H1 (cell line): ENCODE data around the gene APOA4. TPM values are rescaled to one million over a fixed set of nuclear protein-coding genes. Genes with fewer than 3 reads are reported as not detected.

Experiments
- CTCF ChIA-PET: fragments of 300-600 bp; sonication (Branson Sonifier 250); formaldehyde crosslinking; loops from one replicate; lab custom pipeline; 2021; ENCODE audit not compliant: partially characterized antibody; lab: Charles Lee
- POLR2A ChIA-PET: fragments of 300-600 bp; sonication (Branson Sonifier 250); formaldehyde crosslinking; loops from one replicate; lab custom pipeline; 2021; ENCODE audit warnings: inconsistent platforms; ENCODE audit not compliant: partially characterized antibody; lab: Charles Lee
- DNase-seq, 2 experiments: peaks; one replicate each; pipeline versions ENCODE4 v3.0.0 to v3.0.0-alpha.2; 2010 to 2022; ENCODE audit warnings: low spot score in 2 of 2, low read depth in 1 of 2, mixed read lengths in 1 of 2
- FAIRE-seq: peaks from 2 replicates; lab custom pipeline; 2011; peaks lifted over from hg19 to GRCh38; lab: Jason Lieb, UNC
- H2AFZ ChIP-seq: 2 replicates; pipeline ENCODE4 v1.8.1; 2012; ENCODE audit warnings: low read length, inconsistent platforms
- H2AK5ac ChIP-seq: 2 replicates; pipeline ENCODE4 v1.6.1; 2013; ENCODE audit warnings: low read depth, low read length
- H2BK120ac ChIP-seq: replicated peaks from 2 replicates; pipeline ENCODE3; 2013; ENCODE audit warnings: low read depth, low read length, inconsistent platforms
- H2BK12ac ChIP-seq: 2 replicates; pipeline ENCODE4 v1.6.1; 2013; ENCODE audit warnings: low read depth, low read length
- H2BK15ac ChIP-seq: 2 replicates; pipeline ENCODE4 v1.6.1; 2013; ENCODE audit warnings: low read length
- H2BK20ac ChIP-seq: 2 replicates; pipeline ENCODE4 v1.6.1; 2013; ENCODE audit warnings: low read length
- H2BK5ac ChIP-seq: 2 replicates; pipeline ENCODE4 v1.6.1; 2013; ENCODE audit warnings: low read depth, low read length
- H3K14ac ChIP-seq: 2 replicates; pipeline ENCODE4 v1.6.1; 2013; ENCODE audit warnings: inconsistent platforms; ENCODE audit not compliant: insufficient read length
- H3K18ac ChIP-seq: 2 replicates; pipeline ENCODE4 v1.6.1; 2013; ENCODE audit warnings: low read length; ENCODE audit errors: extremely low read depth
- H3K23ac ChIP-seq: 2 replicates; pipeline ENCODE4 v1.6.1; 2013; ENCODE audit warnings: inconsistent platforms; ENCODE audit not compliant: insufficient read length
- H3K23me2 ChIP-seq: 2 replicates; pipeline ENCODE4 v1.6.1; 2013; ENCODE audit warnings: low read depth, low read length
- H3K27ac ChIP-seq: 2 replicates; pipeline ENCODE4 v1.6.1; 2011; ENCODE audit warnings: low read depth, low read length, inconsistent platforms
- H3K27me3 ChIP-seq, 4 experiments: replicated peaks in 1 of 4; 1 replicate in 1 of 4; 2 replicates in 3 of 4; pipeline versions ENCODE4 v1.6.1 to v1.8.1; 2011 to 2013; ENCODE audit warnings: low read length in 3 of 4, mild to moderate bottlenecking in 3 of 4, inconsistent platforms in 2 of 4, mixed read lengths in 2 of 4, moderate library complexity in 1 of 4; ENCODE audit not compliant: control insufficient read depth in 3 of 4, insufficient read depth in 3 of 4; ENCODE audit errors: extremely low read depth in 1 of 4
- H3K36me3 ChIP-seq, 4 experiments: 2 replicates each; pipeline versions ENCODE4 v1.6.1 to v1.8.1; 2011 to 2013; ENCODE audit warnings: mild to moderate bottlenecking in 4 of 4, low read length in 3 of 4, moderate library complexity in 2 of 4, control low read depth in 1 of 4, inconsistent platforms in 1 of 4; ENCODE audit not compliant: insufficient read depth in 4 of 4, control insufficient read depth in 2 of 4
- H3K4ac ChIP-seq: replicated peaks from 2 replicates; pipeline ENCODE3; 2013; ENCODE audit warnings: low read length, low read depth, mixed read lengths, inconsistent platforms; ENCODE audit not compliant: insufficient read length
- H3K4me1 ChIP-seq, 4 experiments: replicated peaks in 1 of 4; 1 replicate in 1 of 4; 2 replicates in 3 of 4; pipeline versions ENCODE4 v1.6.1 to v1.8.1; 2011 to 2013; ENCODE audit warnings: low read length in 3 of 4, inconsistent platforms in 2 of 4, mixed read lengths in 1 of 4; ENCODE audit not compliant: insufficient read depth in 4 of 4, control insufficient read depth in 3 of 4
- H3K4me2 ChIP-seq, 2 experiments: 2 replicates each; pipeline versions ENCODE4 v1.6.1 to v1.8.1; 2011 to 2013; ENCODE audit warnings: low read depth in 2 of 2, low read length in 2 of 2, control low read depth in 1 of 2, inconsistent platforms in 1 of 2, mild to moderate bottlenecking in 1 of 2; ENCODE audit not compliant: insufficient read depth in 1 of 2
- H3K4me3 ChIP-seq, 4 experiments: fragments of 200-600, 300-600 bp in 1 of 4; sonication (generic), shearing (Covaris generic), sonication (Bioruptor Twin) in 1 of 4; 2 replicates each; pipeline versions ENCODE4 v1.5.1 to v1.8.1; 2011 to 2016; ENCODE audit warnings: low read length in 4 of 4, low read depth in 3 of 4, control low read depth in 2 of 4, inconsistent platforms in 2 of 4, mild to moderate bottlenecking in 2 of 4, mixed read lengths in 1 of 4, moderate library complexity in 1 of 4; ENCODE audit not compliant: insufficient read depth in 2 of 4; ENCODE audit errors: extremely low read depth in 1 of 4
- H3K56ac ChIP-seq: replicated peaks from 2 replicates; pipeline ENCODE3; 2013; ENCODE audit warnings: low read depth, mild to moderate bottlenecking, mixed read lengths, low read length, inconsistent platforms; ENCODE audit not compliant: insufficient read length
- H3K79me1 ChIP-seq: 2 replicates; pipeline ENCODE4 v1.6.1; 2013; ENCODE audit warnings: low read depth, low read length, control low read depth
- H3K79me2 ChIP-seq, 2 experiments: 2 replicates each; pipeline versions ENCODE4 v1.6.1 to v1.8.1; 2012 to 2013; ENCODE audit warnings: low read length in 2 of 2, mild to moderate bottlenecking in 2 of 2, inconsistent platforms in 1 of 2; ENCODE audit not compliant: insufficient read depth in 2 of 2, control insufficient read depth in 1 of 2
- H3K9ac ChIP-seq, 4 experiments: replicated peaks in 1 of 4; 1 replicate in 1 of 4; 2 replicates in 3 of 4; pipeline versions ENCODE4 v1.6.1 to v1.8.1; 2011 to 2013; ENCODE audit warnings: low read depth in 3 of 4, low read length in 3 of 4, control low read depth in 2 of 4, mild to moderate bottlenecking in 2 of 4, moderate library complexity in 2 of 4, inconsistent platforms in 1 of 4; ENCODE audit errors: extremely low read depth in 1 of 4
- H3K9me3 ChIP-seq, 2 experiments: 2 replicates each; pipeline versions ENCODE4 v1.6.1 to v1.8.1; 2012 to 2013; ENCODE audit warnings: mild to moderate bottlenecking in 2 of 2, moderate library complexity in 2 of 2, control low read depth in 1 of 2, inconsistent platforms in 1 of 2, low read depth in 1 of 2, low read length in 1 of 2, mixed read lengths in 1 of 2; ENCODE audit not compliant: insufficient read depth in 2 of 2
- H4K20me1 ChIP-seq, 2 experiments: replicated peaks in 1 of 2; 2 replicates each; pipeline versions ENCODE3 to v1.8.1; 2011 to 2013; ENCODE audit warnings: inconsistent platforms in 2 of 2, low read length in 2 of 2, mild to moderate bottlenecking in 1 of 2; ENCODE audit not compliant: insufficient read depth in 2 of 2, control insufficient read depth in 1 of 2
- H4K5ac ChIP-seq: 2 replicates; pipeline ENCODE4 v1.6.1; 2013; ENCODE audit warnings: low read length, low read depth, mixed read lengths, inconsistent platforms; ENCODE audit not compliant: insufficient read length
- H4K8ac ChIP-seq: 2 replicates; pipeline ENCODE4 v1.8.0; 2013; ENCODE audit warnings: mild to moderate bottlenecking, moderate library complexity, low read length, inconsistent platforms; ENCODE audit not compliant: insufficient read depth; ENCODE audit errors: extremely low read depth
- H4K91ac ChIP-seq: replicated peaks from 2 replicates; pipeline ENCODE3; 2013; ENCODE audit warnings: low read length, mixed read lengths, inconsistent platforms; ENCODE audit not compliant: insufficient read length
- CBX5 ChIP-seq: fragments of 300-800, 300-1000 bp; sonication (generic); IDR thresholded peaks from 2 replicates; pipeline ENCODE4 v1.7.1; 2016; ENCODE audit warnings: antibody characterized with exemption, low read length, low read depth
- CHD1 ChIP-seq: IDR thresholded peaks from 2 replicates; pipeline ENCODE4 v1.6.1; 2012; ENCODE audit warnings: low read depth, low read length, improper control_type of control experiment
- E2F6 ChIP-seq: IDR thresholded peaks from 2 replicates; pipeline ENCODE4 v1.6.1; 2012; ENCODE audit warnings: inconsistent platforms
- FOSL1 ChIP-seq: IDR thresholded peaks from 2 replicates; pipeline ENCODE4 v1.6.1; 2011; ENCODE audit warnings: mild to moderate bottlenecking, low read depth, low read length, moderate library complexity; ENCODE audit not compliant: insufficient read depth
- GABPA ChIP-seq: IDR thresholded peaks from 2 replicates; pipeline ENCODE4 v1.6.1; 2011; ENCODE audit warnings: mild to moderate bottlenecking, low read length, moderate library complexity, borderline replicate concordance; ENCODE audit not compliant: insufficient read depth
- JUND ChIP-seq: IDR thresholded peaks from 2 replicates; pipeline ENCODE4 v1.6.1; 2011; ENCODE audit warnings: mild to moderate bottlenecking, improper control_type of control experiment, low read length
- RNF2 ChIP-seq: fragments of 200-900, 300-1000 bp; sonication (generic); IDR thresholded peaks from 2 replicates; pipeline ENCODE4 v1.7.1; 2016; ENCODE audit warnings: borderline replicate concordance, low read depth, mild to moderate bottlenecking, antibody characterized with exemption, low read length; ENCODE audit not compliant: poor library complexity, severe bottlenecking; ENCODE audit errors: missing control alignments
- RXRA ChIP-seq: IDR thresholded peaks from 2 replicates; pipeline ENCODE4 v1.6.1; 2011; ENCODE audit warnings: low read depth, mild to moderate bottlenecking, low read length, moderate library complexity; ENCODE audit not compliant: insufficient read depth
- SP4 ChIP-seq: IDR thresholded peaks from 2 replicates; pipeline ENCODE4 v1.6.1; 2012; ENCODE audit warnings: low read length, inconsistent platforms
- TAF1 ChIP-seq: IDR thresholded peaks from 2 replicates; pipeline ENCODE4 v1.6.1; 2011; ENCODE audit warnings: mild to moderate bottlenecking, low read depth, low read length
- ZNF274 ChIP-seq: IDR thresholded peaks from 2 replicates; pipeline ENCODE4 v1.7.0; 2012; ENCODE audit warnings: low read length, borderline replicate concordance; ENCODE audit errors: extremely low read depth
- WGBS, 2 experiments: shearing (Covaris generic) in 1 of 2; methylation state at CpG; one replicate each; pipeline versions ENCODE4 v1.1.6 to v1.1.7; 2013 to 2015; ENCODE audit warnings: low lambda C conversion rate in 2 of 2, mixed read lengths in 2 of 2, inconsistent platforms in 1 of 2, low coverage in 1 of 2, missing lambda C conversion rate in 1 of 2; ENCODE audit not compliant: insufficient replicate concordance in 2 of 2, insufficient coverage in 1 of 2, insufficient read length in 1 of 2; ENCODE audit errors: extremely low coverage in 1 of 2, missing lambda C conversion rate in 1 of 2; 5-methylcytosine and 5-hydroxymethylcytosine counted together
- polyA plus RNA-seq, 7 experiments: library from polyadenylated mRNA; depleted of rRNA in 3 of 7; stranded (reverse) in 5 of 7; unstranded in 2 of 7; fragments of >200 nt in 5 of 7; fragments of 200-250 nt in 2 of 7; gene quantifications; 1 replicate in 5 of 7; 2 replicates in 1 of 7; 4 replicates in 1 of 7; pipeline versions ENCODE4 v1.2.1 to v1.2.3, GENCODE V29; 2011 to 2013; ENCODE audit warnings: missing spikeins in 2 of 7, mixed read lengths in 2 of 7
- total RNA-seq: library from RNA; stranded (reverse); fragmentation: NEBNext Ultra II Directional; extraction: Animal tissue kit (Norgen Biotek cat#: 25700); gene quantifications from 2 replicates; pipeline ENCODE4 v1.2.1, GENCODE V29; 2021

The APOA4 gene
- total and polyA plus RNA-seq, 2 of the 8 experiments (the other 6 are each of a cell fraction or from before 2014, with no cell fraction given) = not detected

- H3K23ac ChIP-seq = no peak overlapping the region
- H3K79me2 ChIP-seq = no peaks in the 10 kb centered on the region
- no peak overlapping the region for H3K27ac ChIP-seq
- no peak overlapping the region for H3K4me3 ChIP-seq
- no peak overlapping the region for H2AK5ac ChIP-seq
- H4K91ac ChIP-seq = no peak overlapping the region
- ChIA-PET CTCF (interaction anchor here (0.6 to 12.2 kb wide), 5 partner anchors 8 to 352 kb away, joined by 3 to 237 read pairs (median 8); partner anchors contain the start of genes APOA5 and ZPR1), POLR2A (interaction anchor here (1.0 to 1.1 kb wide), 2 partner anchors 8 to 38 kb away, joined by 3 read pairs; no protein-coding TSS in a partner anchor)
- no peak overlapping the region for H2BK20ac ChIP-seq
- H4K20me1 ChIP-seq = no peaks in the 10 kb centered on the region
- no peak overlapping the region for H3K56ac ChIP-seq
- no peak overlapping the region for H3K4me2 ChIP-seq
- H4K5ac ChIP-seq = no peak overlapping the region
- no peak overlapping the region for H3K9ac ChIP-seq
- 81% methylated on average over 14 of the region's 16 CpGs; no CpG with 5 or more reads in 1 of the 2 experiments for WGBS, 2 experiments
- H3K36me3 ChIP-seq = no peaks in the 10 kb centered on the region
- FAIRE-seq = no peak
- no peaks in the 10 kb centered on the region for H3K4me1 ChIP-seq
- H4K8ac ChIP-seq = no peak overlapping the region; the same call in 1 of the 2 replicates
- DNase-seq = no peak
- no peak overlapping the region for H3K14ac ChIP-seq
- no peak overlapping the region for H3K4ac ChIP-seq
- no peaks in the 10 kb centered on the region for H3K23me2 ChIP-seq
- H2BK120ac ChIP-seq = no peak overlapping the region
- no peak overlapping the region for H2BK15ac ChIP-seq
- no peak overlapping the region for H2BK12ac ChIP-seq
- no peak overlapping the region for H2AFZ ChIP-seq
- no peaks in the 10 kb centered on the region; a peak in 1 of 4 replicates for H3K9me3 ChIP-seq
- no peak overlapping the region for H3K18ac ChIP-seq
- H2BK5ac ChIP-seq = no peak overlapping the region
- no peaks in the 10 kb centered on the region for H3K79me1 ChIP-seq
- no peaks in the 10 kb centered on the region for H3K27me3 ChIP-seq
- TF ChIP-seq ZNF274 = no peak
- no peak for TF ChIP-seq E2F6
- no peak for TF ChIP-seq GABPA
- no peak for TF ChIP-seq CHD1
- no peak for TF ChIP-seq TAF1
- no peak for TF ChIP-seq RXRA
- no peak for TF ChIP-seq JUND
- TF ChIP-seq CBX5 = no peak
- TF ChIP-seq RNF2 = no peak
- no peak for TF ChIP-seq FOSL1
- no peak for TF ChIP-seq SP4
These were observed 5.8 kb upstream of the APOA4 start for GRCh38 chr11:116828632-116829524.
